HG03025 (cell line): Measurements from ENCODE around the gene MBTPS1.

ENCODE experiments used
- ATAC-seq: cut with Tn5 transposase; IDR thresholded peaks from one replicate; pipeline ENCODE4 v1.9.1; 2021; ENCODE audit warnings: mild to moderate bottlenecking, moderate library complexity; ENCODE audit not compliant: unreplicated experiment, low FRiP score

Gene MBTPS1

GRCh38 chr16:84081446-84081989 is 35.2 kb downstream of the MBTPS1 start:
- ATAC-seq: no peak

DNA sequence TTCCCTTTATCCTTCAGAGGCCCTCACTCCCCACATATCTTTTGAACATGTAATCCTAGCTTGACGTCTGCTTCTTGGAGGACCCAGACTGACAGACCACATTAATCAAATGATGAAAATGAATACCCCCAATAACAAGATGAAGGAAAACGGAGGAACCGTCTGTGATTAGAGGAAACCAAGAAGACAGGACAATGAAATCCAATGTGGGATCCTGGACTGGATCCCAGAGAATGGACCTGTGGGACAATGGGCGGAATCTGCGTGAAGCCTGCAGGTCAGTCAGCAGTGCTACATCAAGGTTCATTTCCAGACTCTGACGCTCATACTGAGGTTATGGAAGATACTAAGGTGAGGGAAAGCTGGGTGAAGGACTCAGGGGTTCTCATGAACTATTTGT is 35.9 kb downstream of the MBTPS1 start:
- no peak for ATAC-seq

GRCh38 chr16:84080378-84080777 is 36.4 kb downstream of the MBTPS1 start:
- no peak for ATAC-seq

- no peak for ATAC-seq
Measured at GRCh38 chr16:84079664-84080063, 37.1 kb downstream of the MBTPS1 start.

GRCh38 chr16:84075376-84075775 is 41.4 kb downstream of the MBTPS1 start:
- no peak for ATAC-seq

- no peak for ATAC-seq
Measured at GRCh38 chr16:84074721-84075120, 42.0 kb downstream of the MBTPS1 start.

DNA sequence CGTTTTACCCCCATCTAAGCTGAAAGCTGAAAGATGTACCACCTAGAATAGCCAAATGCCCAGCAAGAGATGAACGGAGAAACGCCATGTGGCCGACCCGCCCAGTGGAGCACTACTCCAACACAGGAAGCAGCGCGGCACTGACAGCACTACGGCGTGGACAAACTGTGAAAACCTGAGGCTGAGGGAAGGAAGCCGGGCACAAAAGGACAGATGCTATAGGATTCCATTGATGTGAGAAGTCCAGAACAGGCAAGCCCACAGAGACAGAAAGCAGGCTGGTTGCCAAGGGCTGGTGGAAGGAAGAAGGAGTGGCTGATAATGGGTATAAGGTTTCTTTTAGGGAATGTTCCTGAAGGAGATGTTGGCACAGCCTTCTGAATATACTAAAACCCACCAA is 44.7 kb downstream of the MBTPS1 start:
- no peak for ATAC-seq

DNA sequence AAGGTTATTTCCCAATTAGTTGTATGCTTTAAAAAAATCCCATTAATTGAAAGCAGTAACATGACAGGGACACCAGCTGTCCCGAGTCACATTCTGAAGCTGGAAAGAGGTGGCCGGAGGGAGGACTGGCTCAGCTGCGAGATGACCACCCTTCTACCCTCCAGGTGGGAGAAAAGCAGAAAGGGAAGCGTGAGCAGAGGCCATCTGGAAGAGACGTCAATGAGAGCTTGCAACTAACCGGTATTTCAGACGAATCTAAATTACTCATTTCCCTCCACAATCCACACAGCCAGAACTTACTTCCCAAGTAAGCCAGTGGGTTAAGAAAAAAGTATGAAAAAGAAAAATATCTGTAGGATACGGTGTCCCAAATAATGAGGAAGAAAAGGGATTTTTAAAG is 45.6 kb downstream of the MBTPS1 start:
- no peak for ATAC-seq

GRCh38 chr16:84069540-84069939 is 47.2 kb downstream of the MBTPS1 start:
- ATAC-seq: no peak

GRCh38 chr16:84068783-84069462 is 47.8 kb downstream of the MBTPS1 start:
- no peak for ATAC-seq

DNA sequence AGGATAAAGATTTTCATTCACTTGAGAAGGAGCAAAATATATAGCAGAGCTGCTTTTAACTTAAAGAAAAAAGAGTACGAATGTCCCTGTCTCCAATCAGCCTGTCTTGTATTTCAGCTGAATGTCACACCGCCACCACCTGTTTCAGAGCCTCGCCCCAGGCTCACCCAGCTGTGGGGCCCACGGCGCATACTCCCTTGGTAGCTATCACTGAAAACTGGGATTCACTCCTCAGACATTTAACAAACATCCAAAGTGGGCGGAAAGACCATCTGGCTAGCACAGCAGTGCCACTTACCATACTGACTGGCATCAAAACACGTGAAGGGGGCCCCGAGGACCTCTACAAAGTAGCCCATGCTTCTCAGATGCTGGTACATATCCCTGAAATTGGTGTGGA is 48.7 kb downstream of the MBTPS1 start:
- ATAC-seq: no peak

DNA sequence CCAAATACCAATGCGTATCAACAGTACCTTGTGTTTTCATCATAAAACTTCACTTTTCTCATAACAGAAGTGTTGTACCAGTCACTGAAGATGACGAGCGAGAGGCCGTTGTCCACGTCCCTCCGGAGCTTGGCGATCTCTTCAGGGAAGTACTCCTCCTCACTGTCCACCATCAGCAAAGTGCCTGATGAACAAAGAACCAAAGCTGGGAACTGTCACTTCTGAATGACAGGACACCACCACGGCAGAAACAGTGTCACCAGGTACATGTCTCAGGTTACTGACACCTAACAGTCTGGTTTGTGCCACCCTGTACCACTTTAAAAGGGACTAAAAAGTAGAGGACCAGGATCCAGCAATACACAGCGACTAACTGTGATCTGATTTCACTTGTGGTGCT is 49.1 kb downstream of the MBTPS1 start:
- ATAC-seq: no peak

DNA sequence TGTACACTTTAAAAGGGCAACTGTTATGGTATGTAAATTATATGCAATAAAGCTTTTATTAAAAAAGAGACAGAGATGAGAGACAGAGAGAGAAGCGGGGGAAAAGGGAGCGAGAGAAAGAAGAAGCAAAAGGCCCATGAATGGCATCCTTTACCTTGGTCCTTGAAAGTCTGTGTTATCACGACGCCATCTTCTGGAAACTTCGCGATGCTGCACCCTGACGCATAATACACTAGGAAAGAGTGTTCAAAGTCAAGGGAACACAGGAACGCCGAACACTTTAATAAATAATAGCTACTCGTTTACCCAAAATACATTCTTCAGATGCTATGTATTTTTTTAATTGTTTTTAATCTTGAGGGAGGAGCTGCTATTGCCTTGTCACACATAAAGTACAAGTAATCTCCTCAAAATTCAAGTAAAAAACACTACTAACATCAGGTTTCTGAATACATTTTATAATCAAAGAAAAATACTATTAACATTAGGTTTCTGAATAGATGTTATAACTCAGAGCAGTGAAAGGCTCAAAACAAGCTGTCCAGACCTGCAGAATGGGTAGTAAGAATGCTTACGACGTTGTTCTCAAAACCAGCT is 51.1 kb downstream of the MBTPS1 start:
- ATAC-seq: no peak

DNA sequence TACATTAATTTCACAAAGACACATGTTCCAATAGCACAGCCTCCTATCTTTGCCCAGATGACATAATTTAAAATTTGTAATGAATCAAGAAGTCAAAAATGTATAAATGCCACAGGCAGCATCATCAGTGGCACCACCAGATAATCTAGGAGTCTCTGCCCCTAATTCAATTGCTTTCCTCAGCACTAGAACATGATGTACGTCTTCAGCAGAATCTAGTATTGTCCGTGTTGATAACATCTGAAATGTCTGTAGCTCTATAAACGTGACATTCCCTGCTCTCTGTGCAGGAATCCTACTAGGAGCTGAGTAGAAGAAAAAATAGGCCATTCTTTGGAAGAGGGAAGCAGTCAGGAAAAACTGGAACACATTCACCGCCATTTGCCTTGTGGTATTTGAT is 52.8 kb downstream of the MBTPS1 start:
- no peak for ATAC-seq

DNA sequence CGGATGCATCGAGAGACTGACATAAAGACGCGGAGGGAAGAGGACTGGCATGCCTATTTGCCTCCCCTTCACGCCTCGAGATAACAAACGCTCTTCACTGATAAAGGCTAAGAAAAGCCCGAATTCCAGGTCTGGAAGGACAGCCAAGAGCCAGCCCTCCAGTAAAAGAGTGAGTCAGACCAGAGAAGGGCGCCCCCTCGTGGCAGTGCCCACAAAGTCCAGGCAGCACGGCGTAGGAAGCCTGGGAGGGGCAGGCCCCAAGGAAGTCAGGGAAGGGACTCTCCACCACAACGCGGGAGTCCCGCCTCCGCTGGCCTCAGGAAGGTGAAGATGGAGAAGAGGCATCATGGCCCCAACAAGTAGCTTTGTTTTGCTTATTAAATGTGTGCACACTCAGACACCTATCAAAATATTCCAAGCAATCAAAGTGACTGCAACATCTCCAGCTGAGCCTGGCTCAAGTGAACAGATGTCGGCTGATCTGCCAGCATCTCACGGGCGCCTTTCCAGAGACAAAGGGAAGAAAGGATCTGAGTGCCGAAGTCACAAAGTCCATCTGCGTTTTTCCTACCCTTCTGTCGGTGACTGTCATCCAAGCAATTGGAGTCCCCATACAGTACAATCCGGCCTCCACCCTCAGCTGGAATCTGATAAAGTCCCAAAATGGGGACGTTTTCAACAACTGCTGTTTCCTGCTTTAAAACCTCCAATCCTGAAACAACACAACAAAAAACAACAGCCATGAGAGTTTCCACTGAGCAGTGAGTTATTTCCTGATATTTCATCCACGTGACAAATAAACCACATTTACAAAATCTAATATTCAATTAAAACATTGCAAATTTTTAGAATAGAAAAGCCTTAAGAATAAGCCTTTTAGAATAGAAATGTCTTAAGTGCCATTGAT is 53.8 kb downstream of the MBTPS1 start:
- no peak for ATAC-seq

GRCh38 chr16:84061236-84061819 is 55.4 kb downstream of the MBTPS1 start:
- ATAC-seq: no peak

GRCh38 chr16:84059946-84060901 is 56.5 kb downstream of the MBTPS1 start:
- ATAC-seq: no peak

- no peak for ATAC-seq
Measured at GRCh38 chr16:84059111-84059510, 57.6 kb downstream of the MBTPS1 start.

DNA sequence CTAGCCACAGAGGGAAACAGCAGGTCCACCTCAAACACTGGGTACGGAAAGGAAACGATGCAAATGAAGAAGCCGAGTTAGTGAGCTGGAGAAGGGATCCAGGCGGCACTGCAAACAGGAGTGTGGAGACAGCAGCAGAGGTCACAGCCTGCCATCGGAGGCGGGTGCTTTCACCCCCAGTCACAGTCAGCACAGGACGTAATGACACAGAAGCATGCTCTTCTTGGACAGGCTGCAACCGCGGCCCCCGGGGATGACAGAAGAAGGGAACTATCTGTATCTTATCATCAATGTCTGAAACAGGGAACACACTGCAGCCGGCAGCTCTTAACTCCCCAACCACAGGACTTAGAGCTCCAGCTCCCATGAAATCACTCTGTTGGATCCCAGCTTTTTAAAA is 58.1 kb downstream of the MBTPS1 start:
- no peak for ATAC-seq

DNA sequence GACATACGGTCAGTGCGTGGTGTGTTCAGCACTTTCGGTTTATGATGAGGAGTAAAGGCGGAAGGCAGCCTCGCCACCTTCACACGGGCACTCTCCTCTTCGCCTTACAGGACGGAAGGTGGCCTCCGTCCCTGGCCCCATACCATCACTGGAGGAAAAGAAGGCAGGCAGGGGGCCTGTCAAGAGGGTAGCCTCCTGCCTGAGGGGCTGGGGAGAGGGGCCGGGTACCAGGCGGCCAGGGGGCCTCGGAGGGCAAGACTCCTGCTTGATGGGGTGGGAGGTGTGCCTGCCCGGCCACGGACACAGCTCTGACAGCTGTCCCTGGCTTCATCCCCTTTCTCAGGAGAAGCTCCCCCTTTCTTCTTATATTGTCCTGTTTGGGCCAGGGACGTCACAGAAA is 58.5 kb downstream of the MBTPS1 start:
- ATAC-seq: no peak
